Central memory CD4-positive, alpha-beta T cell (primary cell): ENCODE results near the gene SHB.

Experiments
- DNase-seq: peaks from one replicate; pipeline ENCODE4 v3.0.0; 2022

Gene SHB

GRCh38 chr9:37926737-37927118 is 142.3 kb downstream of the SHB start:
- DNase-seq, result no peak

GRCh38 chr9:37925786-37926736 is 143.0 kb downstream of the SHB start:
- no peak for DNase-seq

GRCh38 chr9:37925006-37925405 is 144.0 kb downstream of the SHB start:
- no peak for DNase-seq

GRCh38 chr9:37924538-37924937 is 144.5 kb downstream of the SHB start:
- DNase-seq, result no peak

GRCh38 chr9:37923796-37924427 is 145.1 kb downstream of the SHB start:
- no peak for DNase-seq

GRCh38 chr9:37923118-37923795 is 145.8 kb downstream of the SHB start:
- DNase-seq, result no peak

GRCh38 chr9:37922363-37923117 is 146.5 kb downstream of the SHB start:
- DNase-seq, result no peak

GRCh38 chr9:37921546-37922300 is 147.3 kb downstream of the SHB start:
- no peak for DNase-seq

- no peak for DNase-seq
These were observed 147.9 kb downstream of the SHB start for GRCh38 chr9:37921168-37921510.

GRCh38 chr9:37920471-37921167 is 148.4 kb downstream of the SHB start:
- no peak for DNase-seq

- DNase-seq, result no peak
These were observed 149.1 kb downstream of the SHB start for GRCh38 chr9:37919956-37920335.

GRCh38 chr9:37919246-37919955 is 149.6 kb downstream of the SHB start:
- DNase-seq, result no peak

GRCh38 chr9:37918665-37919170 is 150.3 kb downstream of the SHB start:
- no peak for DNase-seq

- DNase-seq, result no peak
These were observed 151.0 kb downstream of the SHB start for GRCh38 chr9:37917801-37918664.

GRCh38 chr9:37917313-37917731 is 151.7 kb downstream of the SHB start:
- no peak for DNase-seq

GRCh38 chr9:37916471-37917312 is 152.3 kb downstream of the SHB start:
- DNase-seq, result no peak

- DNase-seq, result no peak
These were observed 153.0 kb downstream of the SHB start for GRCh38 chr9:37915911-37916470.

GRCh38 chr9:37914701-37915358 is 154.2 kb downstream of the SHB start:
- no peak for DNase-seq
